Umbilical cord (tissue), 2 donors: ENCODE data around the gene SLC25A23. TPM values are rescaled to one million over a fixed set of nuclear protein-coding genes. Genes with fewer than 3 reads are reported as not detected.

Source experiments
- DNase-seq: peaks from one replicate; pipeline ENCODE4 v3.0.0-alpha.2; 2015; ENCODE audit warnings: low spot score
- total RNA-seq: library from RNA; depleted of rRNA; stranded (reverse); fragments of >200 nt; gene quantifications from one replicate; pipeline ENCODE4 v1.2.3, GENCODE V29; 2014; ENCODE audit warnings: low replicate concordance; ENCODE audit not compliant: insufficient read depth

The SLC25A23 gene
- total RNA-seq, 1 donor from 2014 or later = 26.7 TPM

GRCh38 chr19:6481541-6482342, 22.1 kb upstream of the SLC25A23 start, which contains the start of gene DENND1C:
DENND1C (minus strand) TSS chr19:6481787; CDS start chr19:6481695, 92 bp downstream.
- no peak for DNase-seq

GRCh38 chr19:6480848-6481415, 21.3 kb upstream of the SLC25A23 start:
- DNase-seq = no peak

- no peak for DNase-seq
Measured at GRCh38 chr19:6479836-6480398, 20.3 kb upstream of the SLC25A23 start.

- no peak for DNase-seq
Measured at GRCh38 chr19:6478815-6479214, 19.2 kb upstream of the SLC25A23 start.

GRCh38 chr19:6476896-6477431, 17.4 kb upstream of the SLC25A23 start:
- no peak for DNase-seq

GRCh38 chr19:6476155-6476895, 16.7 kb upstream of the SLC25A23 start:
- no peak for DNase-seq

GRCh38 chr19:6475321-6476108, 15.9 kb upstream of the SLC25A23 start:
- DNase-seq = no peak

- DNase-seq = no peak
Measured at GRCh38 chr19:6473647-6474046, 14.1 kb upstream of the SLC25A23 start.

GRCh38 chr19:6472713-6473112, 13.1 kb upstream of the SLC25A23 start:
- DNase-seq = no peak

- no peak for DNase-seq
Measured at GRCh38 chr19:6471076-6471475, 11.5 kb upstream of the SLC25A23 start.

GRCh38 chr19:6470173-6470572, 10.6 kb upstream of the SLC25A23 start:
- no peak for DNase-seq

- DNase-seq = no peak
Measured at GRCh38 chr19:6467384-6467783, 7.8 kb upstream of the SLC25A23 start.

GRCh38 chr19:6466526-6467248, 7.1 kb upstream of the SLC25A23 start:
- DNase-seq = no peak

GRCh38 chr19:6465663-6466062, 6.1 kb upstream of the SLC25A23 start:
- DNase-seq = no peak

- no peak for DNase-seq
Measured at GRCh38 chr19:6465006-6465405, 5.4 kb upstream of the SLC25A23 start.

- peak; percentile 52 for DNase-seq
Measured at GRCh38 chr19:6464070-6464873, 4.7 kb upstream of the SLC25A23 start, which contains the start of gene CRB3. CRB3 (plus strand) TSS chr19:6464271; CDS start chr19:6464702, 431 bp downstream.

GRCh38 chr19:6460099-6460884, 700 bp upstream of the SLC25A23 start:
- DNase-seq = peak; percentile 99

- DNase-seq = no peak
Measured at GRCh38 chr19:6458695-6459261, 814 bp downstream of the SLC25A23 start.
